ENCODE results near the gene PCNX2. TPM values are rescaled to one million over a fixed set of nuclear protein-coding genes. Genes with fewer than 3 reads are reported as not detected.

The PCNX2 gene
- total RNA-seq, 1 experiment from 2014 or later: 9.1 TPM

DNA sequence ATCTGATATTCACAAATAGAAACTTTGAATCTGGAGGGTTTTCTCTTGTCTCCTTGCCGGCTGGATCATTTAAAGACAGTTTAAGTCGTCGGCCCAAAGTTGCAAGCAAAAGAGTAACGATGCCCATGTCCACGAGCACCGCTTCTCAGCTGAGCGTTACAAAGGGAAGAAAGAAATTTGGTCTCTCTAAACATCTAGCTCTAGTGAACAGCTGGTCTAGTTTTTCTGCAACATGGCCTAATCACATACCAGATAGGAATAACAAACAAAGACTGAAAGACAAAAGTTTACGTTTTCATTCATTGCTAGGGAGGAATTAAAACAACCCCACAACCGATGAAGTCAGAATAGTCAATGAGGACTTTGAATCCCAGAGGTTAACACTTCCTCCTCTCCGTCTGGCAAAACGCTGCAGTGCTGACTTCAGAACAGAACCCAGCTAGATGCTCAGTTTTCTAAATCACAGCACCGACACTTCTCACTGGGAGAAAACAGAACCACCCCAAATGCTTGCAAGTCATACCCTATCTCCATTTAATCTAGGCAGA, 275.7 kb downstream of the PCNX2 start:
- BruUV-seq (replicated peaks): no TSS peak

DNA sequence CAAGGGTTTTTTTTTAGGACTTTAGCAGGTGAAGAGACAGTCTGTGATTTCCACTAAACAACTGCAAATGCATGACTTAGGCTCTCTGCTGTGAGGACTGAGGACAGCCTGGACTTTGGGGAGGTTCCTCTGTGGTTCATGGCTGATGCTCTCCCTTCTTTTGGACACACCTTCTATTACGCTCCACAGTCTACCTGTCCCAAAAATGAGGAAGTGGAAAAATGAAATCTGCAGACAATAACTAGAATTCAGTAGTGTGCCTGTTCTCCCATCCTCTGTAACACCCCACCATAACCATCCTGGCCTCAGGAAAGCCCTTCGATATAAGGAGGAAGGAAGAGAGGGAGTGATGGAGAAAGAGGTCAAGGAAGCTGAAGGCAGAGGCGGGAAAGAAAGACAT, 276.4 kb downstream of the PCNX2 start:
- no TSS peak for BruUV-seq (replicated peaks)
- intact Hi-C loops (cut with micrococcal nuclease; ENCODE audit: unreplicated experiment): no loop called here
- ChIA-PET CTCF (no interaction called here), POLR2A (ENCODE audit: low non-redundant PET) (no interaction called here)
- H3K4me3 ChIP-seq (ENCODE audit: low read depth, low read length, poor library complexity, severe bottlenecking): no peak overlapping the region
- no peak for TF ChIP-seq EZH2 (IDR thresholded peaks at IDR 0.05; ENCODE audit: borderline replicate concordance, low read depth, low read length, poor library complexity, severe bottlenecking)
- TF ChIP-seq, protein P1, sequence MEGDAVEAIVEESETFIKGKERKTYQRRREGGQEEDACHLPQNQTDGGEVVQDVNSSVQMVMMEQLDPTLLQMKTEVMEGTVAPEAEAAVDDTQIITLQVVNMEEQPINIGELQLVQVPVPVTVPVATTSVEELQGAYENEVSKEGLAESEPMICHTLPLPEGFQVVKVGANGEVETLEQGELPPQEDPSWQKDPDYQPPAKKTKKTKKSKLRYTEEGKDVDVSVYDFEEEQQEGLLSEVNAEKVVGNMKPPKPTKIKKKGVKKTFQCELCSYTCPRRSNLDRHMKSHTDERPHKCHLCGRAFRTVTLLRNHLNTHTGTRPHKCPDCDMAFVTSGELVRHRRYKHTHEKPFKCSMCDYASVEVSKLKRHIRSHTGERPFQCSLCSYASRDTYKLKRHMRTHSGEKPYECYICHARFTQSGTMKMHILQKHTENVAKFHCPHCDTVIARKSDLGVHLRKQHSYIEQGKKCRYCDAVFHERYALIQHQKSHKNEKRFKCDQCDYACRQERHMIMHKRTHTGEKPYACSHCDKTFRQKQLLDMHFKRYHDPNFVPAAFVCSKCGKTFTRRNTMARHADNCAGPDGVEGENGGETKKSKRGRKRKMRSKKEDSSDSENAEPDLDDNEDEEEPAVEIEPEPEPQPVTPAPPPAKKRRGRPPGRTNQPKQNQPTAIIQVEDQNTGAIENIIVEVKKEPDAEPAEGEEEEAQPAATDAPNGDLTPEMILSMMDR (conservative IDR thresholded peaks at IDR 0.05; ENCODE audit: low read depth, low read length): no peak
- H3K27me3 ChIP-seq (replicated peaks; ENCODE audit: insufficient read depth, low read depth, low read length, poor library complexity): no peaks in the 10 kb centered on the region
- H3K36me3 ChIP-seq (ENCODE audit: insufficient read depth, low read length, poor library complexity, severe bottlenecking): no peaks in the 10 kb centered on the region
- DNase-seq (ENCODE audit: low spot score): no peak
- H3K4me1 ChIP-seq (ENCODE audit: insufficient read depth, low read length, poor library complexity, severe bottlenecking): peaks cover 15% of the 10 kb centered on the region
- no peaks in the 10 kb centered on the region for H3K9me3 ChIP-seq (ENCODE audit: low read depth, low read length, poor library complexity, severe bottlenecking)
- no peak overlapping the region for H3K27ac ChIP-seq (ENCODE audit: low read depth, low read length, poor library complexity, severe bottlenecking)

More for the DNA sequence above, 275.7 kb downstream of the PCNX2 start:
- intact Hi-C loops (cut with micrococcal nuclease; ENCODE audit: unreplicated experiment): loop anchor here (10.0 kb wide), 1 partner anchor 155 kb away; no protein-coding TSS in a partner anchor
- no peak overlapping the region for H3K4me3 ChIP-seq (ENCODE audit: low read depth, low read length, poor library complexity, severe bottlenecking)
- no peaks in the 10 kb centered on the region for H3K27me3 ChIP-seq (replicated peaks; ENCODE audit: insufficient read depth, low read depth, low read length, poor library complexity)
- ChIA-PET POLR2A (ENCODE audit: low non-redundant PET) (no interaction called here), CTCF (no interaction called here)
- H3K36me3 ChIP-seq (ENCODE audit: insufficient read depth, low read length, poor library complexity, severe bottlenecking): no peaks in the 10 kb centered on the region
- no peak overlapping the region for H3K27ac ChIP-seq (ENCODE audit: low read depth, low read length, poor library complexity, severe bottlenecking)
- H3K9me3 ChIP-seq (ENCODE audit: low read depth, low read length, poor library complexity, severe bottlenecking): no peaks in the 10 kb centered on the region
- DNase-seq (ENCODE audit: low spot score): peak; percentile 11
- TF ChIP-seq, protein P1 (conservative IDR thresholded peaks at IDR 0.05; ENCODE audit: low read depth, low read length): no peak
- TF ChIP-seq EZH2 (IDR thresholded peaks at IDR 0.05; ENCODE audit: borderline replicate concordance, low read depth, low read length, poor library complexity, severe bottlenecking): no peak
- peaks cover 15% of the 10 kb centered on the region for H3K4me1 ChIP-seq (ENCODE audit: insufficient read depth, low read length, poor library complexity, severe bottlenecking)

DNA sequence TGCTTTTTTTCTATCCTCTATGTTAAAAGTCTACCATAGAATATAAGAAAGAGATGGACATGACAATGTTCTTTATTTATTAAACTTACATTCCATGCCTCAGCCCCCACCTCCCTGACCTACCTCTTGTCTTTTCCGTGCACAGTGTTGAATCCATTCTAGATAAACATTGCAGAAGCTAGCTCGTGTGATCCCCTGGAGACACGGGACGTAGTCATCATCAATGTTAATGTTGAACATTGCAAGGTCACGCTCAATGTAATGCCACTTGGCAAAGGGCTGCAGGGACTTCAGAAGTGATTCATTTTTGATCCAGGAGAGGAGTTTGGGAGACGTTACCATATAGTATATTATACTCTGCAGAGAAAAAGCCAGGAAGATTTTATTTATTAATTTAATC, 278.7 kb downstream of the PCNX2 start:
- BruUV-seq (replicated peaks): no TSS peak
- H3K27ac ChIP-seq (ENCODE audit: low read depth, low read length, poor library complexity, severe bottlenecking): no peak overlapping the region
- intact Hi-C loops (cut with micrococcal nuclease; ENCODE audit: unreplicated experiment): no loop called here

More for the DNA sequence above, 278.7 kb downstream of the PCNX2 start:
- Histone ChIP-seq H3K4me3 (ENCODE audit: low read depth, low read length, poor library complexity, severe bottlenecking) (no peak overlapping the region), H3K36me3 (ENCODE audit: insufficient read depth, low read length, poor library complexity, severe bottlenecking) (no peaks in the 10 kb centered on the region), H3K4me1 (ENCODE audit: insufficient read depth, low read length, poor library complexity, severe bottlenecking) (peaks cover 15% of the 10 kb centered on the region), H3K9me3 (ENCODE audit: low read depth, low read length, poor library complexity, severe bottlenecking) (no peaks in the 10 kb centered on the region), H3K27me3 (replicated peaks; ENCODE audit: insufficient read depth, low read depth, low read length, poor library complexity) (no peaks in the 10 kb centered on the region)
- no peak for DNase-seq (ENCODE audit: low spot score)
- ChIA-PET CTCF (no interaction called here), POLR2A (ENCODE audit: low non-redundant PET) (no interaction called here)
- TF ChIP-seq, protein P1 (conservative IDR thresholded peaks at IDR 0.05; ENCODE audit: low read depth, low read length): no peak
- TF ChIP-seq EZH2 (IDR thresholded peaks at IDR 0.05; ENCODE audit: borderline replicate concordance, low read depth, low read length, poor library complexity, severe bottlenecking): no peak
